Fibroblast of upper back skin (primary cell): ENCODE results near the gene ALDH5A1.

Experiments used
- DNase-seq: peaks from one replicate; pipeline ENCODE4 v3.0.0-alpha.2; 2013

ALDH5A1 gene

DNA sequence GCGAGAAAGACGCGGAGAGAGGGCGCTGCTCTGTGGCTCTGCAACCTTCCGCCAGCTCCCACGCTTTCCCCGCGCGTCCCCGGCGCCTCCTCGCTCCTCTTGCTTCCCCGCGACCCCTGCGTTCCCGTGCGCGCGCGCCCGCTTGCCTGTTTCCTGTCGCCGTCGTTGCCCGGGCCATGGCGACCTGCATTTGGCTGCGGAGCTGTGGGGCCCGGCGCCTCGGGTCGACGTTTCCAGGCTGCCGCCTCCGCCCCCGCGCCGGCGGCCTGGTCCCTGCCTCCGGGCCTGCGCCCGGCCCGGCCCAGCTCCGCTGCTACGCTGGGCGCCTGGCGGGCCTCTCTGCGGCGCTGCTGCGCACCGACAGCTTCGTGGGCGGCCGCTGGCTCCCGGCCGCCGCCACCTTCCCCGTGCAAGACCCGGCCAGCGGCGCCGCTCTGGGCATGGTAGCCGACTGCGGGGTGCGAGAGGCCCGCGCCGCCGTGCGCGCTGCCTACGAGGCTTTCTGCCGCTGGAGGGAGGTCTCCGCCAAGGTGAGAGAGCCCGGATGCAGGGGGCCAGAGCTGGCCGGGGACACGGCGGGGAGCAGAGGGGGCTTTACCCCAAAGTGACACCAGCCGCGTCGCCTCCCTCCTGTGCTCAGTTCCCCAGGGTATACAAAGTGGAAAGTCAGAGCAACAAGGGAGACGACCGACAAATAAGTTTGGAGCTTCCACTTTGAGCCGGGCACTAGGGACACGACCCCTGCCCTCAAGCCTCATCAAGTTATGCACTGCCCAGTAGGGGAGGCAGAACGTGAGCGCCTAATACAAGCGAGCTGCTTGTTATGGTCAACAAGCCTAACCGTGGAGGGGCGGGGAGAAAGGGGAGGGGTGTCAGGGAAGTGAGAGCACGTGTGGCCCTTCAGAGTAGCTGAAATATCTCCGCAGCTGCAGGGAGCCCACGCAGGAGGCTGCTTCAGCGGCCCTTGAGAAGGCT lies at the start of gene ALDH5A1:
Gene ALDH5A1, plus strand, starts transcription at position 149 of the 975 bp plus-strand sequence. Its CDS starts 28 bp downstream, at position 177.
- DNase-seq, result peak; percentile 40

GRCh38 chr6:24445704-24446103 lies 49.1 kb upstream of the ALDH5A1 start:
- no peak for DNase-seq

DNA sequence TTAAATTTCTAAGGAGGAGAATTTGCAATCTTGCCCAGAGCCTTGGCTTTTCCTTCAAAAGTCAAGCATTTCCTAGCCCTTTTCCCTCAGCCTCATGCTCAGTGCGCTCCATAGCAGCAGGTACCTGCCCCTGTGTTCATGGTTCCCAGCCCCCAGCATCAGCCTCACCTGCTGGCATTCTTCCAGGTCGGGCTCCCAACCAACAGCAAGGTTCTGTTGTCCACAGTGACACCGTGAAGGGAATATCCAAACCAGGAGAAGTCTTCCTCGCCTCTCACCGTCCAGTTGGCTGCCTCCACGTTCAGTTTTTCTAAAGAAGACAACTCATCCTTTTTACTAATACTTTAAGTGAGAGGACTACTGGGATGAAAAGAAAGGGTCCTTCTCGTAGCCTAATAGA lies 48.1 kb upstream of the ALDH5A1 start:
- DNase-seq, result no peak

- DNase-seq, result no peak
Measured at GRCh38 chr6:24448396-24448795, 46.4 kb upstream of the ALDH5A1 start.

DNA sequence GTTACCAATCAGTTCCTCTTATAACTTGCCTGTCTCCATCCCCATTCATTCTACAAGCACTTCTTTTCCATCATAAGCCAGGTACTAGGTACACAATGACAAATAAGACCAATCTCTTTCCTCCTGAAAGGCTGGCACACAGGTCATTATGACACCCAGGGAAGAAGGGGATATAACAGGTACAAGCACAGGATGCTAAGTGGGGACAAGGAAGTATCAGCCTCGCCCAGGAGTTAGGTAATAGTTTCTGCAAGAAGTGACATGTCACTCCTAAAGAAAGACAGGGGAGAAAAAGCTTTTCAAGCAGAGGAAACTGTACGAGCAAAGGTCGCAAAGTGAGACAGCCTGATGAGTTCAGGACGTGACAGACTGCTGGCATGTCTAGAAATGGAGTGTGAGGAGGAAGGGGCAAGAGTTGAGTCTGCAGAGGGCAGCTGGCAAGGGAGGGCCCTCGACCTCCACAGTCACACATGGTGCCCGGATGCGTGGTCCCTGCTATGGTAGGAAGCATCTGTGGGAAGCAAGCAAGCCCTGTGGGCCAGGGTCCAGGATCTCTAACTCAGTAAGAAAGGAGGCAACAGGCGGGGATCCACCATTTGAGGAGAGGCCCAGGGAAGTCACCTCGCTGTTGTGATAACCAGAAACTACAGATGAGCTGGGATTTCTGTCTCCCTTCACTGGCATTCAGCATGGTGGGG lies 45.8 kb upstream of the ALDH5A1 start:
- DNase-seq, result no peak

GRCh38 chr6:24451581-24452388 lies 43.0 kb upstream of the ALDH5A1 start:
- no peak for DNase-seq

GRCh38 chr6:24453921-24454320 lies 40.8 kb upstream of the ALDH5A1 start:
- no peak for DNase-seq

DNA sequence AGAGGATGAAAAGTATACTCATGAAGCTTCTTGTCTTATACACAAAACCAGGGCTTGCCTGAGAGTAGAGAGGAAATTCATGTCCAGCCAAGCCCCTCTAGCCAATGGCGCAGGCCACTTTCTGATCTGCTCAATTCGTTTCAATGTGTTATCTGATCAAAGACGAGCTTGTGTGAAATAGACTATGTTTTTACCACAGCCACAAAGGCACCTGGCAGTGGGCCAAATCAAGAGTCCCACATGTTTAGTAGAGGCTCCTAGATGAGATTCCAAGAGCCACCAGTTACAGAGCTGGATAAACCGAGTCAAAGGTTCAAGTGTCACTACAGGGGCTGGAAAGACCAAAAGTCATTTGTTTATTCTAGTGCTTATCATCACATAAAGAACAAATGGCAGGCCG lies 40.3 kb upstream of the ALDH5A1 start:
- DNase-seq, result no peak

DNA sequence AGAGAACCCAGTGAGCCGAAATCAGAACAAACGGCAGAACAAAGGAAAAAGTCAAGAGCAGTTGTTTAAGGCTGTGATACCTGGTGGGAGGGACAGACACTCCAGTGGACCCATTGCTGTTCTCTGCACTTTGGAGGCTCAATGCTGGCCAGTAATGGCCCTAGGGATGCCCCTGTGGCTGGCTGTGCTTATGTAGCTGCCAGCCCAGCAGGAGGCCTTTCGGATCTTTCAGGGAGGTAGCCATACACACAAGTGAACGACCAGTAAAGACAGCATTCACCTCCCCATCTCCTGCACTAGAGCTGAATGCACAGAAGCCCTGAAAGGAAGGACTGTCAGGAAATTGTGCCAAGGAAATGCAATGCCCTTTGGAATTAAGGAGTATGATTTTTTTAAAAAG lies 39.7 kb upstream of the ALDH5A1 start:
- no peak for DNase-seq

DNA sequence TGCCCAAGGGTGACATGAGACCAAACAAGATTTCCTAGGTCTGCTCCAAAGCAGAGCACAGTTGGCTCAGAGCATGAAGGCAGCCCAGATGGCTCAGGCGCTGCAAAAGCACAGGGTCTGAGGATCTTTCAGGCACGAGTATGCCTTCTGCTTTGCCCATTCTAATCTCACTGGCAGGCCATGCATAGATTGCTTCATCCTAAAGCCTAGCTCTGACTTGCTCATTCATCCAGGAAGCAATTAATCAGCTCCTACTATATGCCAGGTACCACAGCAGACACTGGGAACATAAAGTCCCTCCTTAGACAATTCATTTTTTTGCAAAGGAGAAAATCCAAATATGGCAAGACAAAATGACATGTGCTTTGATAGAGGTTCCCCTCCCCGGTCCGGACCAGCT lies 36.6 kb upstream of the ALDH5A1 start:
- DNase-seq, result no peak

- no peak for DNase-seq
Measured at GRCh38 chr6:24458941-24459340, 35.8 kb upstream of the ALDH5A1 start.

- DNase-seq, result no peak
Measured at GRCh38 chr6:24460966-24461365, 33.8 kb upstream of the ALDH5A1 start.

DNA sequence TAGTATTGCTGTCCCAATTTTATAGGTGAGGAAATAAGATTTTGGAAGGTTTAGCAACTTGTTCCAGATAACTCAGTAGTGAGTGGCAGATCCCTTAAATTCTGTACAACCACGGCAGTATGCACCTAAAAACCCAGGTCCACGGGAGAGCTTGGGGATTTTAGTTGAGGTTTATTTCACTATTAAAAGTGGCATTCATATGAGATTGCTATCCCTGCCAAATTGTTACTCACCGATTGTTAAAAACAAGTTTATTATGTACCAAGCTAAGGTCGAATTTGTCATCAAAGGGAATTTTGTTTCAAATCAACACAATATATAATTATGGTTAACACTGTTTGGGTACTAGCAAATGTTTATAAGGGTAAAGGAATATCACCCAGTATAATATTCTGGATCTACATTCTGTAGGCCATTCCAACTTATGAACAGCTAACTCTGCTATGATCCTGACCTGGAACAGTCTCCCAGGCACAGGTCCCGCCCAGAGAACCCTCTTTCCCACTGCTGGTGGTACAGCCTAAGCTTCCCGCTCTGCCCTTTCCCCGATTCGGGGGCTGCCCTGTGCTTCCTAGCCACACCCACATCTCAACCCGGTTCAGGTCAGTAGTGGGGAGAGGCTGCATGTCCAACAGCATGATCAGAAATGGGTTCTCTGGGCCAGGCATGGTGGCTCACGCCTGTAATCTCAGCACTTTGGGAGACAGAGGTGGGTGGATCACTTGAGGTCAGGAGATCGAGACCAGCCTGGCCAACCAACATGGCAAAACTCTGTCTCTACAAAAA lies 30.3 kb upstream of the ALDH5A1 start:
- DNase-seq, result no peak

- no peak for DNase-seq
Measured at GRCh38 chr6:24469811-24470210, 25.0 kb upstream of the ALDH5A1 start.

- DNase-seq, result no peak
Measured at GRCh38 chr6:24472181-24472580, 22.6 kb upstream of the ALDH5A1 start.

DNA sequence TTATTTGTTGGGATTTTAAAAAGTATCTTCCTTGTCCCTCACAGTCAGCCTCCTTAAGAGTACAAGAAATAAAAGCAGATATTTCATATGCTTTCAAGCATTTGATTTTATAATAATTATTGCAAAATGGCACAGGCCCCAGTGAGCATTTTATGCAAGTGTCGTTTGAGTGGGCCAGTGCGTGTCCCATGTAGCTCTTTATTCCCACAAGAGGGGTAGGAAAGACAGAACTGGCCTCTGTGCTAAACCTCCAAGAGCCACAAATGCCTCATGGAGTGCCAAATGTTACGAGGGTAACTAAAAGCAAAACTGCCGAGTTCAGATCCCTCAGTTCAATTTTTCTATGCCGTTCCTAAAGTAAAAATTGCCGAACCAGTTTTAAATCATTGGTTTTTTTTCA lies 18.1 kb upstream of the ALDH5A1 start:
- no peak for DNase-seq

- no peak for DNase-seq
Measured at GRCh38 chr6:24477070-24477469, 17.7 kb upstream of the ALDH5A1 start.

DNA sequence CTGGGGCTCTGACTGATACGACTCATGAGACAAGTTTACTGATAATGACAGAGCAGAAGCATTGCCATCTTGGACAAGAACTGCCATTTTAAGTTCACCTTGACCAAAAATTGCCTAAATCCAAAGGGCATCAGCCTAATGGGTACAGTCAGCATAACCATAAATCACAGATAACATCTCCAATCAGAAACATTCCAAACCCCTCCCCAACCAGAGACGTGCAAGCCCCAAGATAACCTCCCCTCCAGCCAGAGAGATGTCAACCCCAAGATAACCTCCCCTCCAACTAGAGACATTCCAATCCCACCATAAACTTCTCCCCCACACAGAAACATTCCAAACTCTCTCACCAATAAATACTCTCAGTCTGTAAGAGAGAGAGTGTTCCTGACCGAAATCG lies 15.9 kb upstream of the ALDH5A1 start:
- no peak for DNase-seq

DNA sequence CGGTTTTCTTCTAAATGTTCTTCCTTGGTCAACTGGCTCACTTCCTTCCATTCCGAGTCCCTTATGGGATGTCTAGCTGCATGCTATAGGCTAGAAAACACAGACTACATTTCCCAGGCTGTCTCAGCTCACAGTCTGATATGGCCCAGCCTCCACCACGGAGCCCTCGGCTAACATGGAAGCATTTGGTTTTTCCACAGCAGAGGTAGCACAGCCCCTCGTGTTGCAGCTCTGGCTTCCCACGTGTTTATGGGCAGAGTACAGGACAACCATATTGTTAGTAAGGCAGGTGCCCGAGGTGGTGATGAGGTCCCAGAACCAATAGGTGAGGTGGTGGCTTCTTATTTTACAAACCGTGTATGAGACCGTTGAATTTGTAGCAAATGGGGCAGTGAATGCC lies 14.1 kb upstream of the ALDH5A1 start:
- DNase-seq, result no peak

GRCh38 chr6:24481449-24481848 lies 13.3 kb upstream of the ALDH5A1 start:
- no peak for DNase-seq

DNA sequence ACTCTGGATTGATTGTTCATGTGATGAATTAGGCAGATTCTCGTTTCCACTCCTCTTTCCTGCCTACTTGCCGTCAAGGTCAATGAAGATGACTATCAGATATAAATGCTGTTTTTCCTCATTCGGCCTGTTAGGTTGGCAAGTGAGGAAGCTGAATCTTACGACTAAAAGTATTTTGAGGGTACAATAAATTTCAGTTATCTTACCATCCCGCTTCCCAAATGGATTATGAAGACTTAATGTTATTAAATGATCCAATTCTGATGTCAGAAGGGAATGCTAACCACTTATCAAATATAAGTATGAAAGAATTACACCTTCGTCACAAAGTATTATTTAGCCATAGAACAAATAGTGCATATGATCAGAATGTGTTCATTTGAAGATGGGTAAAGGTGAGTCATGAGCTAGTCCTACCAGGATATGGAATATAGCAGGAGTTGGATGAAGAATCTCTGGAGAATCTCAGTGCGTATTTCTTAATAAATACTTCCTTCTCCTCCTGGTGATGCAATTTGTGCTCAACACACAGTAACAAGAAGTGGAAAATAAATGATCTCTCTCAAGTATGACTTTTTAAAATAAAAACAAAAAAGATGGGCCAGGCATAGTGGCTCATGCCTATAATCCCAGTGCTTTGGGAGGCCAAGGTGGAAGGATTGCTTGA lies 10.0 kb upstream of the ALDH5A1 start:
- peak; percentile 45 for DNase-seq

DNA sequence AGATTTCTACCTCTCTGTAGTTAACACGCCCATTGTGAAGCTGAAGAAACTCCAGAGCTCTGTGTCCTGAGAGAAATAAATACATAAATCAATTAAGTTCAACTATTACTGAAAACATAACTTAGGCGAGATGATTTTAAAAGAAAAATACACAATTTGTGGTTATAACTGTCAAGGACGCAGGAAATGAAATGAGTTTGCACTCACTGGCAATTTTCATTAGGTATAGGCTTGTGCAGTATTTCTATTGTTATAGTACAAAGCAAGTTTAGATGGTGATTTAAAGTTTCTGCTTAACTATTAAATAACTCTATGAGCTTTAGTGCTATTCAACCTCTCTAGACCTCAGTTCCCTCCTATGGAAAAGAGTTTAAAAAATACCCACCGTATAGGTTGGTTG lies 8.7 kb upstream of the ALDH5A1 start:
- DNase-seq, result no peak
